Upper lobe of left lung (tissue), 6 donors: Measurements from ENCODE around the gene LATS2. TPM values are rescaled to one million over a fixed set of nuclear protein-coding genes. Genes with fewer than 3 reads are reported as not detected.
A peak's percentile ranks its signal among the peaks of the same experiment; 100 is the strongest.
"Not testable (repeated sequence)": the region's sequence is repeated elsewhere in the genome, so short reads cannot be mapped to it uniquely, and the experiment has no call there.

ENCODE experiments used
- ATAC-seq, 2 donors: fragments of 200-7000 bp; cut with Tn5 transposase; one replicate each; pipeline ENCODE4 v1.9.1; 2022; ENCODE audit warnings: mild to moderate bottlenecking in 2 of 2, moderate library complexity in 2 of 2; ENCODE audit not compliant: low FRiP score in 2 of 2
- DNase-seq, 2 donors: peaks; one replicate each; pipeline ENCODE4 v3.0.0-alpha.2; 2019 to 2020
- H3K27ac ChIP-seq, 4 donors: fragments of 200-600 bp; sonication (generic); one replicate each; pipeline ENCODE4 v1.5.1; 2016 to 2019
- H3K27me3 ChIP-seq, 4 donors: fragments of 200-600 bp; sonication (generic); one replicate each; pipeline ENCODE4 v1.5.1; 2017 to 2019
- H3K36me3 ChIP-seq, 4 donors: fragments of 200-600 bp; sonication (generic); one replicate each; pipeline ENCODE4 v1.5.1; 2016 to 2019
- H3K4me1 ChIP-seq, 4 donors: fragments of 200-600 bp; sonication (generic); one replicate each; pipeline ENCODE4 v1.5.1; 2018 to 2019
- H3K4me3 ChIP-seq, 4 donors: fragments of 200-600 bp; sonication (generic); one replicate each; pipeline ENCODE4 v1.5.1; 2017 to 2019; ENCODE audit warnings: mild to moderate bottlenecking in 2 of 4, moderate library complexity in 1 of 4
- H3K9me3 ChIP-seq, 4 donors: fragments of 200-600 bp; sonication (generic); one replicate each; pipeline ENCODE4 v1.5.1; 2018 to 2019
- CTCF ChIP-seq, 6 experiments: fragments of 450-650 bp in 4 of 6; fragments of 200-600 bp in 2 of 6; sonication (generic) in 2 of 6; IDR thresholded peaks; one replicate each; pipeline ENCODE4 v1.5.1; 2016 to 2019; ENCODE audit warnings: antibody characterized with exemption in 6 of 6
- EP300 ChIP-seq, 4 donors: sonication (generic); formaldehyde crosslinking; IDR thresholded peaks; one replicate each; pipeline ENCODE4 v1.5.1; 2017; ENCODE audit warnings: antibody characterized with exemption in 4 of 4, control low read depth in 2 of 4
- POLR2A ChIP-seq, 4 donors: fragments of 450-650 bp; IDR thresholded peaks; one replicate each; pipeline ENCODE4 v1.5.1; 2016 to 2017; ENCODE audit warnings: antibody characterized with exemption in 4 of 4, mild to moderate bottlenecking in 2 of 4
- POLR2AphosphoS5 ChIP-seq, 2 donors: sonication (generic); formaldehyde crosslinking; IDR thresholded peaks; one replicate each; pipeline ENCODE4 v1.5.1; 2017; ENCODE audit warnings: antibody characterized with exemption in 2 of 2
- WGBS, 2 donors: methylation state at CpG; one replicate each; pipeline ENCODE4 v1.1.5; 2017 to 2018; 5-methylcytosine and 5-hydroxymethylcytosine counted together
- total RNA-seq, 6 donors: library from RNA; depleted of rRNA in 4 of 6; stranded (reverse); fragments of >200 nt in 4 of 6; gene quantifications; one replicate each; pipeline versions ENCODE4 v1.1.0 to v1.2.1, GENCODE V29; 2016 to 2021
- donor health status: DM: no; HTN: no; CAD: no; lungs with moderate emphysema.
- donor health status: DM: no; HTN: yes; CAD: no; lungs with severe emphysema.

The LATS2 gene
- total RNA-seq, 6 donors from 2014 or later = 26.2 to 44.4 (median 39.5) TPM

- 4% methylated on average over 23 to 29 of the region's 29 CpGs for WGBS, 2 donors
- peaks cover 0 to 3% (median 0%) of the 10 kb centered on the region in 4 donors for H3K27me3 ChIP-seq
- no peak for TF ChIP-seq EP300 (IDR thresholded peaks at IDR 0.05)
- no peak for TF ChIP-seq POLR2A (IDR thresholded peaks at IDR 0.05)
- no peak for TF ChIP-seq CTCF (IDR thresholded peaks at IDR 0.05)
- no peak for TF ChIP-seq POLR2AphosphoS5 (IDR thresholded peaks at IDR 0.05)
- ATAC-seq = peak in 1 of 2 donors; percentile 47
- no peaks in the 10 kb centered on the region for H3K9me3 ChIP-seq
- no peak overlapping the region for H3K27ac ChIP-seq
- DNase-seq = peak; percentile 31 to 64
- peaks cover 0 to 19% (median 9%) of the 10 kb centered on the region in 4 donors for H3K4me1 ChIP-seq
- peak overlapping the region in 3 of 4 donors; percentile 15 to 33 (median 17) for H3K4me3 ChIP-seq
- H3K36me3 ChIP-seq = no peaks in the 10 kb centered on the region
Observed at GRCh38 chr13:20945952-20946383, 115.4 kb downstream of the LATS2 start.

GRCh38 chr13:20942938-20943559 is 118.3 kb downstream of the LATS2 start:
- H3K27me3 ChIP-seq = peaks cover 0 to 3% (median 0%) of the 10 kb centered on the region in 4 donors
- H3K9me3 ChIP-seq = no peaks in the 10 kb centered on the region
- whole genome bisulfite sequencing, 2 donors = 67 to 70% methylated on average over 22 of the region's 22 CpGs
- H3K4me1 ChIP-seq = peaks cover 0 to 23% (median 15%) of the 10 kb centered on the region in 4 donors
- no peak for TF ChIP-seq POLR2A (IDR thresholded peaks at IDR 0.05)
- no peaks in the 10 kb centered on the region for H3K36me3 ChIP-seq
- ATAC-seq (peak in 1 of 2 donors; percentile 25), DNase-seq (no peak)
- no peak overlapping the region for H3K4me3 ChIP-seq
- peak overlapping the region in 2 of 4 donors; percentile 21 to 32 for H3K27ac ChIP-seq

- not testable (repeated sequence) for DNase-seq, ATAC-seq, H3K36me3 ChIP-seq, H3K9me3 ChIP-seq, H3K27me3 ChIP-seq, H3K4me3 ChIP-seq, H3K27ac ChIP-seq
- WGBS, 2 donors = 88 to 89% methylated on average over 10 of the region's 10 CpGs
- peaks cover 0 to 14% (median 9%) of the 10 kb centered on the region in 4 donors for H3K4me1 ChIP-seq
Observed at GRCh38 chr13:20940511-20940910, 120.9 kb downstream of the LATS2 start.

DNA sequence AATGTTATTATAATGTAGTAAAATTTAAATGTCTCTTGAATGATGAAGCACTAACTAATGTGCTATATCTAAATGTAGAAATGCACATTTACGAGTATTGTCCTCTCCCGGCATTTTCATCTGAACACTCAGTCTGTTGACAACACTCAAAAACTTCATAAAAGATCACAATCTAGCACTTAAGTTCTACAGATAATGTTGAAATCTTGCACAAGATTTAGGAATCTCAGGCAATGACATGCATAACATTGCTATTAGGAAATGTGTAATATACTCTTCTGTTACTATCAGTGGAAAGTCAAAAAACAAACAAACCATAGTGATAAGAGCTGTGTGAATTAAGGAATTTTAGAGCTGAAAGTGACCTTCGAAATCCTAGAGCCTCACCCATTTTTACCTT is 121.3 kb downstream of the LATS2 start:
- Histone ChIP-seq H3K27me3 (no peaks in the 10 kb centered on the region), H3K4me3 (no peak overlapping the region), H3K4me1 (peaks cover 0 to 12% (median 9%) of the 10 kb centered on the region in 4 donors), H3K27ac (no peak overlapping the region), H3K36me3 (no peaks in the 10 kb centered on the region), H3K9me3 (no peaks in the 10 kb centered on the region)
- 52 to 57% methylated on average over 3 of the region's 3 CpGs for WGBS, 2 donors
- no peak for TF ChIP-seq EP300 (IDR thresholded peaks at IDR 0.05)
- TF ChIP-seq POLR2A (IDR thresholded peaks at IDR 0.05) = no peak
- no peak for TF ChIP-seq CTCF (IDR thresholded peaks at IDR 0.05)
- no peak for TF ChIP-seq POLR2AphosphoS5 (IDR thresholded peaks at IDR 0.05)
- ATAC-seq (no peak), DNase-seq (no peak)

- no peak for TF ChIP-seq EP300 (IDR thresholded peaks at IDR 0.05)
- no peak for TF ChIP-seq POLR2AphosphoS5 (IDR thresholded peaks at IDR 0.05)
- no peak for TF ChIP-seq POLR2A (IDR thresholded peaks at IDR 0.05)
- no peak for TF ChIP-seq CTCF (IDR thresholded peaks at IDR 0.05)
- Histone ChIP-seq H3K4me3 (no peak overlapping the region), H3K27ac (peak overlapping the region in 1 of 4 donors; percentile 28), H3K4me1 (peaks cover 0 to 12% (median 9%) of the 10 kb centered on the region in 4 donors), H3K27me3 (no peaks in the 10 kb centered on the region), H3K36me3 (no peaks in the 10 kb centered on the region), H3K9me3 (no peaks in the 10 kb centered on the region)
- peak in 1 of 2 donors; percentile 5 for ATAC-seq
- no peak for DNase-seq
- 44 to 55% methylated on average over 4 of the region's 4 CpGs for WGBS, 2 donors
Observed at GRCh38 chr13:20939662-20940061, 121.7 kb downstream of the LATS2 start.

- no peak overlapping the region for H3K27ac ChIP-seq
- H3K27me3 ChIP-seq = no peaks in the 10 kb centered on the region
- H3K9me3 ChIP-seq = no peaks in the 10 kb centered on the region
- no peak overlapping the region for H3K4me3 ChIP-seq
- H3K36me3 ChIP-seq = no peaks in the 10 kb centered on the region
- no peak for ATAC-seq
- no peak for DNase-seq
- WGBS, 2 donors = 86 to 91% methylated on average over 6 of the region's 6 CpGs
- H3K4me1 ChIP-seq = peaks cover 0 to 7% (median 6%) of the 10 kb centered on the region in 4 donors
- TF ChIP-seq POLR2A (IDR thresholded peaks at IDR 0.05) = no peak
- TF ChIP-seq EP300 (IDR thresholded peaks at IDR 0.05) = no peak
- TF ChIP-seq POLR2AphosphoS5 (IDR thresholded peaks at IDR 0.05) = no peak
- no peak for TF ChIP-seq CTCF (IDR thresholded peaks at IDR 0.05)
Observed at GRCh38 chr13:20938302-20938701, 123.1 kb downstream of the LATS2 start.
